SK-N-MC (cell line): Measurements from ENCODE around the gene DLG2.

ENCODE experiments used
- EZH2 ChIP-seq: fragments of 200-600 bp; sonication (generic); IDR thresholded peaks from one replicate; pipeline ENCODE4 v1.6.1; 2017; ENCODE audit warnings: antibody characterized with exemption
- POLR2AphosphoS5 ChIP-seq: IDR thresholded peaks from 2 replicates; pipeline ENCODE4 v1.6.1; 2012; ENCODE audit warnings: mild to moderate bottlenecking, low read depth, low read length, borderline replicate concordance

GRCh38 chr11:83574519-83574918, 2052.6 kb downstream of the DLG2 start:
- no peak for TF ChIP-seq POLR2AphosphoS5
- TF ChIP-seq EZH2: no peak
